H1 (cell line): ENCODE measurements around the gene SH3D19. TPM values are rescaled to one million over a fixed set of nuclear protein-coding genes. Genes with fewer than 3 reads are reported as not detected.

Source experiments
- ASH2L ChIP-seq: fragments of 200-600, 300-600 bp; sonication (generic); IDR thresholded peaks from one replicate; pipeline ENCODE4 v1.7.1; 2017; ENCODE audit warnings: low read length
- CHD2 ChIP-seq: IDR thresholded peaks from 2 replicates; pipeline ENCODE4 v1.6.1; 2012; ENCODE audit warnings: low read length, improper control_type of control experiment
- CTCF ChIP-seq, 3 experiments: IDR thresholded peaks; 1 replicate in 2 of 3; 2 replicates in 1 of 3; pipeline versions ENCODE4 v1.5.1 to v1.6.1; 2011; ENCODE audit warnings: low read length in 3 of 3, mild to moderate bottlenecking in 3 of 3, inconsistent platforms in 2 of 3, low read depth in 1 of 3, moderate library complexity in 1 of 3; ENCODE audit not compliant: insufficient read depth in 1 of 3; ENCODE audit errors: control extremely low read depth in 1 of 3
- MAX ChIP-seq: IDR thresholded peaks from 2 replicates; pipeline ENCODE4 v1.6.1; 2012; ENCODE audit warnings: inconsistent platforms
- NANOG ChIP-seq: IDR thresholded peaks from 2 replicates; pipeline ENCODE4 v1.6.1; 2011; ENCODE audit warnings: low read length, low read depth, mild to moderate bottlenecking, inconsistent platforms; ENCODE audit not compliant: insufficient read depth, poor library complexity, severe bottlenecking
- ZNF274 ChIP-seq: IDR thresholded peaks from 2 replicates; pipeline ENCODE4 v1.7.0; 2012; ENCODE audit warnings: low read length, borderline replicate concordance; ENCODE audit errors: extremely low read depth
- polyA plus RNA-seq, 7 experiments: library from polyadenylated mRNA; depleted of rRNA in 3 of 7; stranded (reverse) in 5 of 7; unstranded in 2 of 7; fragments of >200 nt in 5 of 7; fragments of 200-250 nt in 2 of 7; gene quantifications; 1 replicate in 5 of 7; 2 replicates in 1 of 7; 4 replicates in 1 of 7; pipeline versions ENCODE4 v1.2.1 to v1.2.3, GENCODE V29; 2011 to 2013; ENCODE audit warnings: missing spikeins in 2 of 7, mixed read lengths in 2 of 7
- total RNA-seq: library from RNA; stranded (reverse); fragmentation: NEBNext Ultra II Directional; extraction: Animal tissue kit (Norgen Biotek cat#: 25700); gene quantifications from 2 replicates; pipeline ENCODE4 v1.2.1, GENCODE V29; 2021

Gene SH3D19
- total and polyA plus RNA-seq, 2 of the 8 experiments (the other 6 are each of a cell fraction or from before 2014, with no cell fraction given): 11.7 to 51.3 TPM

- TF ChIP-seq MAX (no peak), ZNF274 (no peak), NANOG (no peak), ASH2L (no peak), CHD2 (no peak), CTCF (IDR thresholded peaks at IDR 0.05; ENCODE audit: control extremely low read depth in 1 of 3, insufficient read depth in 1 of 3, low read depth in 1 of 3, low read length in 3 of 3) (no peak)
Measured at GRCh38 chr4:151267822-151268535, 57.4 kb downstream of the SH3D19 start (continued).
